NB4 (cell line): ENCODE results near the gene PERCC1.

Experiments
- DNase-seq: peaks from one replicate; pipeline ENCODE4 v3.0.0; 2010; ENCODE audit warnings: low read depth
- H3K4me3 ChIP-seq: one replicate; pipeline ENCODE4 v1.5.1; 2011; ENCODE audit warnings: mild to moderate bottlenecking, low read depth, low read length, moderate library complexity
- CTCF ChIP-seq: IDR thresholded peaks from one replicate; pipeline ENCODE4 v1.5.1; 2012; ENCODE audit warnings: low read depth, low read length
- MAX ChIP-seq: IDR thresholded peaks from 2 replicates; pipeline ENCODE4 v1.6.1; 2011; ENCODE audit warnings: low read depth, low read length
- MYC ChIP-seq: IDR thresholded peaks from 2 replicates; pipeline ENCODE4 v1.6.1; 2011; ENCODE audit warnings: low read depth, low read length
- POLR2A ChIP-seq: IDR thresholded peaks from 2 replicates; pipeline ENCODE4 v1.6.1; 2011; ENCODE audit warnings: mild to moderate bottlenecking; ENCODE audit not compliant: insufficient read length; ENCODE audit errors: extremely low read depth

The PERCC1 gene

GRCh38 chr16:1429631-1430030 is 1.2 kb upstream of the PERCC1 start:
- TF ChIP-seq MYC (no peak), POLR2A (no peak), MAX (no peak), CTCF (no peak)
- H3K4me3 ChIP-seq = no peak overlapping the region
- DNase-seq = no peak

GRCh38 chr16:1430214-1430758 is 592 bp upstream of the PERCC1 start:
- no peak for DNase-seq
- no peak for TF ChIP-seq MAX
- no peak overlapping the region for H3K4me3 ChIP-seq

GRCh38 chr16:1431497-1432270 is 806 bp downstream of the PERCC1 start:
- DNase-seq = no peak
- H3K4me3 ChIP-seq = no peak overlapping the region
- TF ChIP-seq MAX (no peak), CTCF (no peak), POLR2A (no peak), MYC (no peak)

- TF ChIP-seq CTCF = no peak
- TF ChIP-seq MAX = no peak
- no peak for TF ChIP-seq MYC
- TF ChIP-seq POLR2A = no peak
- H3K4me3 ChIP-seq = no peak overlapping the region
- no peak for DNase-seq
These were observed 1.7 kb downstream of the PERCC1 start for GRCh38 chr16:1432388-1433262.

- no peak overlapping the region for H3K4me3 ChIP-seq
- DNase-seq = no peak
- TF ChIP-seq MAX (no peak), POLR2A (no peak)
These were observed 2.3 kb downstream of the PERCC1 start for GRCh38 chr16:1433263-1433560.

- no peak overlapping the region for H3K4me3 ChIP-seq
- TF ChIP-seq MYC = no peak
- no peak for TF ChIP-seq MAX
- no peak for TF ChIP-seq CTCF
- no peak for TF ChIP-seq POLR2A
- no peak for DNase-seq
These were observed 2.9 kb downstream of the PERCC1 start for GRCh38 chr16:1433756-1434155.
